GM12878 (cell line): ENCODE results near the gene PLXNC1. TPM values are rescaled to one million over a fixed set of nuclear protein-coding genes. Genes with fewer than 3 reads are reported as not detected.

ENCODE experiments used
- ATAC-seq: fragments of 200-7000 bp; cut with Tn5 transposase; 3 replicates; pipeline ENCODE4 v1.9.1; 2020; ENCODE audit warnings: mild to moderate bottlenecking, moderate library complexity
- BruUV-seq: library from RNA; stranded (reverse); fragments of 400-500 nt; replicated peaks from 2 replicates; lab custom pipeline; 2021; lab: Mats Ljungman, UMichigan
- CTCF ChIA-PET: fragments of 300-600 bp; sonication (Branson Sonifier 250); formaldehyde crosslinking; extraction: SDS; loops from one replicate; lab custom pipeline; 2021; ENCODE audit warnings: inconsistent platforms; lab: Yijun Ruan, JAX
- POLR2A ChIA-PET: fragments of 350-600 bp; formaldehyde crosslinking; extraction: SDS; loops from one replicate; lab custom pipeline; 2021; ENCODE audit warnings: inconsistent platforms; lab: Charles Lee
- RAD21 ChIA-PET: fragments of 300-600 bp; sonication (Branson Sonifier 250); formaldehyde crosslinking; loops from one replicate; lab custom pipeline; 2023; ENCODE audit warnings: antibody characterized with exemption; ENCODE audit not compliant: unreplicated experiment; lab: Charles Lee
- SMC1A ChIA-PET: fragments of 300-600 bp; sonication (Branson Sonifier 250); formaldehyde crosslinking; loops from one replicate; lab custom pipeline; 2023; ENCODE audit not compliant: unreplicated experiment, uncharacterized antibody; lab: Charles Lee
- DNase-seq: peaks from one replicate; pipeline ENCODE4 v3.0.0-alpha.2; 2011; ENCODE audit warnings: low read depth, low spot score
- FAIRE-seq: peaks from 3 replicates; lab custom pipeline; 2011; peaks lifted over from hg19 to GRCh38; lab: Jason Lieb, UNC
- H2AFZ ChIP-seq: 2 replicates; pipeline ENCODE4 v1.6.0; 2011; ENCODE audit warnings: low read depth, low read length, control low read depth; ENCODE audit not compliant: control insufficient read depth
- H3K27ac ChIP-seq: 2 replicates; pipeline ENCODE4 v1.5.1; 2011; ENCODE audit warnings: control low read depth; ENCODE audit not compliant: control insufficient read depth, insufficient read depth
- H3K27me3 ChIP-seq, 2 experiments: replicated peaks in 1 of 2; 2 replicates each; pipeline versions ENCODE4 v1.6.0 to v1.6.1; 2011; ENCODE audit warnings: low read length in 1 of 2; ENCODE audit not compliant: control insufficient read depth in 2 of 2, insufficient read depth in 2 of 2
- H3K36me3 ChIP-seq, 2 experiments: 2 replicates each; pipeline ENCODE4 v1.5.1; 2011; ENCODE audit warnings: low read length in 1 of 2; ENCODE audit not compliant: control insufficient read depth in 2 of 2, insufficient read depth in 2 of 2
- H3K4me1 ChIP-seq: 2 replicates; pipeline ENCODE4 v1.6.1; 2011; ENCODE audit warnings: mild to moderate bottlenecking, low read length, moderate library complexity, mixed read lengths; ENCODE audit not compliant: control insufficient read depth, insufficient read depth
- H3K4me2 ChIP-seq: 2 replicates; pipeline ENCODE4 v1.6.0; 2011; ENCODE audit warnings: control low read depth; ENCODE audit not compliant: control insufficient read depth, insufficient read depth
- H3K4me3 ChIP-seq: fragments of 200-600 bp; sonication (generic); 2 replicates; pipeline ENCODE4 v1.5.1; 2016
- H3K79me2 ChIP-seq: 2 replicates; pipeline ENCODE4 v1.6.0; 2011; ENCODE audit warnings: low read length; ENCODE audit not compliant: control insufficient read depth, insufficient read depth
- H3K9ac ChIP-seq: 2 replicates; pipeline ENCODE4 v1.8.0; 2011; ENCODE audit warnings: low read length, control low read depth, mixed read lengths; ENCODE audit not compliant: control insufficient read depth, insufficient read depth
- H3K9me3 ChIP-seq: replicated peaks from 3 replicates; pipeline ENCODE4 v1.5.1; 2011; ENCODE audit warnings: mild to moderate bottlenecking, low read length; ENCODE audit not compliant: control insufficient read depth, insufficient read depth
- H4K20me1 ChIP-seq: 2 replicates; pipeline ENCODE4 v1.6.0; 2011; ENCODE audit not compliant: control insufficient read depth, insufficient read depth
- BACH1 ChIP-seq: fragments of 450-650 bp; IDR thresholded peaks from 2 replicates; pipeline ENCODE4 v1.6.1; 2017; ENCODE audit warnings: mild to moderate bottlenecking, borderline replicate concordance
- CBFB ChIP-seq: IDR thresholded peaks from 2 replicates; pipeline ENCODE4 v1.6.1; 2016; ENCODE audit warnings: antibody characterized with exemption, low read depth
- EZH2 ChIP-seq: IDR thresholded peaks from 2 replicates; pipeline ENCODE4 v1.6.1; 2012; ENCODE audit warnings: low read depth, mild to moderate bottlenecking, control low read depth, inconsistent platforms, low read length, borderline replicate concordance; ENCODE audit not compliant: control insufficient read depth
- NR2C2 ChIP-seq: IDR thresholded peaks from 2 replicates; pipeline ENCODE4 v1.6.1; 2011; ENCODE audit warnings: borderline replicate concordance, low read depth; ENCODE audit not compliant: control insufficient read depth, insufficient read length
- PML ChIP-seq: IDR thresholded peaks from 2 replicates; pipeline ENCODE4 v1.6.1; 2012; ENCODE audit warnings: low read length, inconsistent platforms
- RAD21 ChIP-seq: IDR thresholded peaks from 2 replicates; pipeline ENCODE4 v1.6.1; 2011; ENCODE audit warnings: mild to moderate bottlenecking, low read depth, low read length, moderate library complexity; ENCODE audit not compliant: insufficient read depth
- TAF1 ChIP-seq: IDR thresholded peaks from 2 replicates; pipeline ENCODE4 v1.6.1; 2011; ENCODE audit warnings: mild to moderate bottlenecking, low read depth, low read length, borderline replicate concordance
- YY1 ChIP-seq: IDR thresholded peaks from 2 replicates; pipeline ENCODE4 v1.6.1; 2011; ENCODE audit warnings: low read depth, mild to moderate bottlenecking, low read length
- ZNF217 ChIP-seq: fragments of 450-650 bp; IDR thresholded peaks from 2 replicates; pipeline ENCODE4 v1.6.1; 2017; ENCODE audit warnings: antibody characterized with exemption, mild to moderate bottlenecking
- WGBS: methylation state at CpG from one replicate; pipeline ENCODE4 v1.1.6; 2016; ENCODE audit warnings: low lambda C conversion rate; ENCODE audit not compliant: insufficient replicate concordance, insufficient coverage; ENCODE audit errors: missing lambda C conversion rate; 5-methylcytosine and 5-hydroxymethylcytosine counted together
- in situ Hi-C: fragments of 300-500 bp; cut with MboI; formaldehyde crosslinking; loops from 9 replicates; pipeline ENCODE4 v1.14.3; 2018; ENCODE audit warnings: mixed read lengths
- intact Hi-C: fragments of 100-400 bp; cut with micrococcal nuclease; formaldehyde crosslinking; loops from one replicate; pipeline ENCODE4 v1.14.2; 2022; ENCODE audit not compliant: unreplicated experiment
- polyA plus RNA-seq, 11 experiments: library from polyadenylated mRNA; depleted of rRNA in 4 of 11; unstranded in 6 of 11; stranded (reverse) in 5 of 11; fragments of >200 nt; fragmentation: Nextera tagmentation in 4 of 11; fragmentation: Illumina TruSeq in 1 of 11; extraction: Ambion mirVana in 4 of 11; extraction: Trizol in 1 of 11; gene quantifications; 1 replicate in 1 of 11; 2 replicates in 10 of 11; pipeline versions ENCODE4 v1.2.1 to v1.2.3, GENCODE V29; 2011 to 2016; ENCODE audit warnings: inconsistent platforms in 2 of 11, missing spikeins in 2 of 11, low read depth in 1 of 11
- total RNA-seq, 4 experiments: library from RNA; depleted of rRNA in 3 of 4; stranded (reverse); fragments of >200 nt in 3 of 4; fragmentation: Illumina TruSeq in 1 of 4; extraction: Trizol in 1 of 4; gene quantifications; 2 replicates each; pipeline versions ENCODE4 v1.2.1 to v1.2.3, GENCODE V29; 2013 to 2021
- TF ChIP-seq, protein P1 (sequence below), 3 experiments: IDR thresholded peaks in 2 of 3; conservative IDR thresholded peaks in 1 of 3; 2 replicates each; pipeline ENCODE4 v1.5.1; 2011; ENCODE audit warnings: low read depth in 3 of 3, low read length in 3 of 3, mild to moderate bottlenecking in 3 of 3, control low read depth in 2 of 3, moderate library complexity in 2 of 3, inconsistent platforms in 1 of 3, mixed read lengths in 1 of 3; ENCODE audit not compliant: control insufficient read depth in 2 of 3, insufficient read depth in 1 of 3; ENCODE audit errors: extremely low read depth in 1 of 3

Gene PLXNC1
- total and polyA plus RNA-seq, 10 of the 15 experiments (the other 5 are each of a cell fraction or from before 2014, with no cell fraction given): 5.2 to 41.2 (median 24.6) TPM

DNA sequence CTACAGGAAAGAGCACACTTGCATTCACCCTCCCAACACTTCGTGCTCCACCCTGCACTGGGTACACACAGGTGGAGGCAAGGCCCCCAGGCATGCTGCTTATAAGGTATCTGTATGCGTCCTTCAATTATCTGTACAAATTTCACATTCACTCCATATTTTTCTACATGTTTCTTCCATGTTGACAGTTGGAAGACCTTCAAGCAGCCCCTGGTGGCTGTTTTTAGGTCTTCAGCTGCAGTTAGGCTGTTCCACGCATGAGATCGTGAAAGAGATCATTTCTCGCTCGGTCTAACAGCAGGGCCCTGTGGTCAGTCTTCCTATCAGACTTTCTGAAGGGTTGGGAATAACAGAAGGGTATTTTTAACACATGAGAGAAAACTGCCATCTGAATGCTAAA, 47.1 kb downstream of the PLXNC1 start:
- BruUV-seq: no TSS peak
- H4K20me1 ChIP-seq: no peaks in the 10 kb centered on the region
- no peak overlapping the region for H3K4me3 ChIP-seq
- H2AFZ ChIP-seq: no peak overlapping the region
- peaks cover 23% of the 10 kb centered on the region for H3K4me1 ChIP-seq
- no peaks in the 10 kb centered on the region; the same call in 1 of the 2 replicates for H3K79me2 ChIP-seq
- ChIA-PET RAD21 (no interaction called here), CTCF (no interaction called here), SMC1A (interaction anchor here (1.7 kb wide), 1 partner anchor 17 kb away, joined by 7 read pairs; no protein-coding TSS in a partner anchor), POLR2A (no interaction called here)
- H3K36me3 ChIP-seq: peaks cover 3 to 16% of the 10 kb centered on the region in 2 experiments
- intact Hi-C loops: no loop called here
- no peak overlapping the region for H3K4me2 ChIP-seq
- ATAC-seq: no peak
- H3K27ac ChIP-seq: no peak overlapping the region
- 98% methylated on average over 6 of the region's 6 CpGs for WGBS
- in situ Hi-C loops: no loop called here
- TF ChIP-seq YY1: 0 out of 2 replicates have a peak, but pooled peaks have one; percentile 11
- peak; percentile 39 for TF ChIP-seq RAD21
- TF ChIP-seq, protein P1, sequence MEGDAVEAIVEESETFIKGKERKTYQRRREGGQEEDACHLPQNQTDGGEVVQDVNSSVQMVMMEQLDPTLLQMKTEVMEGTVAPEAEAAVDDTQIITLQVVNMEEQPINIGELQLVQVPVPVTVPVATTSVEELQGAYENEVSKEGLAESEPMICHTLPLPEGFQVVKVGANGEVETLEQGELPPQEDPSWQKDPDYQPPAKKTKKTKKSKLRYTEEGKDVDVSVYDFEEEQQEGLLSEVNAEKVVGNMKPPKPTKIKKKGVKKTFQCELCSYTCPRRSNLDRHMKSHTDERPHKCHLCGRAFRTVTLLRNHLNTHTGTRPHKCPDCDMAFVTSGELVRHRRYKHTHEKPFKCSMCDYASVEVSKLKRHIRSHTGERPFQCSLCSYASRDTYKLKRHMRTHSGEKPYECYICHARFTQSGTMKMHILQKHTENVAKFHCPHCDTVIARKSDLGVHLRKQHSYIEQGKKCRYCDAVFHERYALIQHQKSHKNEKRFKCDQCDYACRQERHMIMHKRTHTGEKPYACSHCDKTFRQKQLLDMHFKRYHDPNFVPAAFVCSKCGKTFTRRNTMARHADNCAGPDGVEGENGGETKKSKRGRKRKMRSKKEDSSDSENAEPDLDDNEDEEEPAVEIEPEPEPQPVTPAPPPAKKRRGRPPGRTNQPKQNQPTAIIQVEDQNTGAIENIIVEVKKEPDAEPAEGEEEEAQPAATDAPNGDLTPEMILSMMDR (IDR thresholded peaks at IDR 0.05 in 2 of 3, conservative IDR thresholded peaks at IDR 0.05 in 1 of 3; ENCODE audit: control insufficient read depth in 2 of 3, extremely low read depth in 1 of 3, insufficient read depth in 1 of 3, low read depth in 3 of 3, low read length in 3 of 3): peak in 2 of 3 experiments; percentile 15 to 28; a peak in 1 of 6 replicates
- no peak for TF ChIP-seq CBFB
- TF ChIP-seq PML: no peak
- no peak for TF ChIP-seq BACH1
- no peak for TF ChIP-seq ZNF217
- no peak for TF ChIP-seq TAF1
- no peak for TF ChIP-seq EZH2
- no peak for TF ChIP-seq NR2C2
- no peak overlapping the region for H3K9ac ChIP-seq
- no peak for DNase-seq
- peaks cover 11% of the 10 kb centered on the region; the same call in 2 of the 3 replicates for H3K9me3 ChIP-seq
- H3K27me3 ChIP-seq: no peaks in the 10 kb centered on the region
- FAIRE-seq: no peak
